AG04449 (cell line): Measurements from ENCODE around the gene LPXN.
A peak's percentile ranks its signal among the peaks of the same experiment; 100 is the strongest.

ENCODE experiments used
- CTCF ChIA-PET: fragments of 350-600 bp; formaldehyde crosslinking; extraction: SDS; loops from one replicate; lab custom pipeline; 2021; ENCODE audit warnings: antibody characterized with exemption; lab: Yijun Ruan, JAX
- POLR2A ChIA-PET: fragments of 400-600, 350-600 bp; formaldehyde crosslinking; extraction: SDS; loops from one replicate; lab custom pipeline; 2020; ENCODE audit warnings: antibody characterized with exemption, inconsistent platforms; lab: Yijun Ruan, JAX
- DNase-seq: peaks from one replicate; pipeline ENCODE4 v3.0.0-alpha.2; 2010; ENCODE audit warnings: low read depth, low spot score
- H3K4me3 ChIP-seq: 2 replicates; pipeline ENCODE4 v1.5.1; 2011; ENCODE audit warnings: low read depth, mild to moderate bottlenecking, control low read depth, low read length
- CTCF ChIP-seq: IDR thresholded peaks from one replicate; pipeline ENCODE4 v1.5.1; 2011; ENCODE audit warnings: mild to moderate bottlenecking, moderate library complexity, low read length, control low read depth, inconsistent platforms; ENCODE audit not compliant: insufficient read depth; ENCODE audit errors: missing control alignments

LPXN gene

DNA sequence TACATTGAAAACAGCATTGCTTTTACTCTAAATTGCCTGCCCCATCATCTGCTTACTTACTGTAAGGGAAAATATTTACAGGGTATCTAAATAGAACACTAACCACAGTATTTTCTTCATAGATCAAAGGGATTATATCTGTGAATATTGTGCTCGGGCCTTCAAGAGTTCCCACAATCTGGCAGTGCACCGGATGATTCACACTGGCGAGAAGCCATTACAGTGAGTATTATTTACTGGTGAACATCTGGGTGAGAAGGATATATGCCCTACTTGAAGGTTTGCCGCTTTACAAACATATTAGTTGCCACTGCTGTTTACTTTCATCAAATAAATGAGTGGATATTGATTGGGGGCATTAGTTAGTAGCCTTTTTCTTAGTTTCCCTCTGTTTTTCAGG, 40.9 kb upstream of the LPXN start:
- no peak for TF ChIP-seq CTCF
- CTCF ChIA-PET, result interaction anchor here (1.2 kb wide), 1 partner anchor 9 kb away, joined by 4 read pairs; no protein-coding TSS in a partner anchor

DNA sequence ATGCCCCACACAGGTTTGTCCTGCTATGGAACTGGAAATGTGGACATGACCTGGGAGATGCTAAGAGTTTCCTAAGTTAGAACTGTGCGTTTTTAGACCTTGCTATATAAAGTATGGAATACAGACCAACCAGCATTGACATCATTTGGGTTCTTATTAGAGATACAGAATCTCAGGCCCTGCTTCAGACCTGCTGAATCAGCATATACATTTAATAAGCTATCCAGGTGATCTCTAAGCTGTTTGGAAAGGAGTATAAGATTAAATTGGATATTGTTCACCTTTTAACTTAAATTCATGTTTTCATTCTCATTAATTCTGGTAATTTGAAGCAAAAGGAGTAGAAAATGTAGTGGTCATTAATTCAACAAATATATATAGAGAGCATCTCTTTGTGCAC, 39.9 kb upstream of the LPXN start:
- ChIA-PET CTCF (interaction anchor here (0.7 kb wide), 1 partner anchor 14 kb away, joined by 3 read pairs; no protein-coding TSS in a partner anchor), POLR2A (no interaction called here)
- TF ChIP-seq CTCF, result no peak
- no peak overlapping the region for H3K4me3 ChIP-seq
- no peak for DNase-seq

More for the DNA sequence above, 40.9 kb upstream of the LPXN start:
- peak; percentile 33 for DNase-seq
- POLR2A ChIA-PET, result no interaction called here
- no peak overlapping the region for H3K4me3 ChIP-seq

- CTCF ChIA-PET, result interaction anchor here (0.7 to 2.7 kb wide), 2 partner anchors 16 to 38 kb away, joined by 3 to 15 read pairs; partner anchors contain the start of gene LPXN
- DNase-seq, result no peak
- POLR2A ChIA-PET, result no interaction called here
- no peak overlapping the region for H3K4me3 ChIP-seq
- TF ChIP-seq CTCF, result no peak
Measured at GRCh38 chr11:58613228-58613627, 37.6 kb upstream of the LPXN start.

- DNase-seq, result no peak
- ChIA-PET CTCF (no interaction called here), POLR2A (no interaction called here)
- no peak for TF ChIP-seq CTCF
- no peak overlapping the region for H3K4me3 ChIP-seq
Measured at GRCh38 chr11:58609723-58610122, 34.1 kb upstream of the LPXN start.

GRCh38 chr11:58608331-58608730, 32.7 kb upstream of the LPXN start:
- H3K4me3 ChIP-seq, result no peak overlapping the region
- POLR2A ChIA-PET, result no interaction called here
- TF ChIP-seq CTCF, result no peak
- DNase-seq, result no peak
- CTCF ChIA-PET, result no interaction called here

DNA sequence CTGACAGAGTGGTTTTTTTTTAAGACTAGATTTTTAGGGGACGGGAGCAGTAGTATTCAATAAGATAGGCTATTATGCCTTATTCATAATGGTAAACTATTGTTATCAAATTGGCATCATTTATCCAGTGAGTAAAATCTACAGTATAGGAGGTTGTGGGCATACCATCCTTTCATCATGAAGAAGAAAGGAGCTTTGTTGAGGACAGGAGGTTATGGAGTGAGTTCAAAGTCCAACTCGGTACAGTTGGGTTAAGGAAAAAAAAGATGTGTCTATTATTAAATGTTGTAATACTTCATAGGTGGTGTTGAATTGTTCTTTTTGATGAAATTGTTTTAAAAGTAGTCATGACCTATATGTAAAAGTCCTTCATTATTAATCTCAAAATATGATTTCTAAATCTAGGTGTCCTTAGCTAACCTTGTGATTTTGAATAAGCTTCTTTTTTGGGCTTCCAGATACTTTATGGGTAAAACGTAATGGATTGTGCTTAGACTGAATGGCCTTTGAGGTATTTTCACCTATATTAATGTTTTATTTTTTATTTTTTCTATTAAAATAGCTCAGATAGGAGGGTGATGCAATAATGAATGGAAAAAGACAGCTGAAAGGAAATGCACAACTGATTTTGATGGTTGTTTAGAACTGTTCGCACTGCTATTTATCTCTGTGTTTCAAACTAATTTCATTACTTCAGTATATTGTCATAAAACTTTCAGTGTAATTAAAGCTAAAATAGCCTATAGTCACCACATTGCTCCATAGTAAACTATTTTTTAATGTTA, 31.5 kb upstream of the LPXN start:
- no peak for DNase-seq
- no peak overlapping the region for H3K4me3 ChIP-seq
- TF ChIP-seq CTCF, result no peak
- CTCF ChIA-PET, result interaction anchor here (0.5 to 1.5 kb wide), 8 partner anchors 10 to 490 kb away, joined by 3 to 5 read pairs (median 4); partner anchors contain the start of gene LPXN
- POLR2A ChIA-PET, result no interaction called here
